Fibroblast of skin of scalp (primary cell): ENCODE results near the gene FBXL17. TPM values are rescaled to one million over a fixed set of nuclear protein-coding genes. Genes with fewer than 3 reads are reported as not detected.
A peak's percentile ranks its signal among the peaks of the same experiment; 100 is the strongest.
"Not testable (repeated sequence)": the region's sequence is repeated elsewhere in the genome, so short reads cannot be mapped to it uniquely, and the experiment has no call there.

Experiments
- DNase-seq: peaks from one replicate; pipeline ENCODE4 v3.0.0-alpha.2; 2013
- polyA plus RNA-seq, 2 experiments: library from polyadenylated mRNA; unstranded; fragments of 120-200 nt; gene quantifications; one replicate each; pipeline ENCODE4 v1.2.1, GENCODE V29; 2013; ENCODE audit not compliant: insufficient read length in 2 of 2

The FBXL17 gene
- 10.0 TPM for polyA plus RNA-seq (2013, experiment 1 of 2; ENCODE audit: insufficient read length)
- polyA plus RNA-seq (2013, experiment 2 of 2; ENCODE audit: insufficient read length): 9.9 TPM

DNA sequence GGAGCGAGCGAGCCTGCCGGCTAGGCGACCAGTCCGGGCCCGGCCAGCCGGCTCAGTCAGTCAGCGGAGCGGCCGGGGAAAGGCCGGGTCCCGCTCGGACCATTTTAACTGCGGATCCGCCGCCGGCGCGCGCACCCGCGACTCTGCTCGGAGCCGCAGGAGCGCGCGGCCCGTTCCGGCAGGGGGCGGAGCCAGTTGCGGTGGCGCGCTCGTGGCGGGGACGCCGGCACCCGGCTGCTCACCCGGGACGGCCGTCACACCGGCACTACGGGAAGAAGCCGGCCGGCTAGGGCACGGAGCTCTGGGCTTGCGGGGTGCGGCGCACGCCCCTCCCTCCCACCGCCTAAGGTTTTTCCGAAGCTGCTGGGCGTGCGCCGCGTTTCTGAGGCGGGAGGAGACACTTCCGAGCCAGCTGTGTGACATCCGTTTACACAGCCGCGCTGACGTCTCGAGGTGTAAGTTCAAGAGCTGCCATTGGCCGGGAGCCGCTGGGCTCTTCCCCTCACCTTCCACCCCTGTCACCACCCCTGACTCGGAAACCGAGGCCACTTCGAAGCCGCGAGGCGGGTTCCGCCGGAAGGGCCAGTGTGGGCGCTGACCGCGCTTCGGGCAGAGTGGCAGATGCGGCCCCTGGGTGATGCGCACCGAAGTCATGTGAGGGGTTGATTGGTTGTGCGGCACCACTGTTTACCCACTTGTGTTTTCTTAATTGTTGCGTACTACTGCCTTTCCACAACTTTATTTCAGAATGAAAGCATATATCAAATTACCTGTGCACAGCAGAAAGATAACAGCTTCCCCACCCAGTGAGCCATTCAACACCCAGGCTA, at the start of gene FBXL17:
Gene FBXL17 (minus strand): TSS at position 145 of the 830 bp plus-strand sequence.
- peak; percentile 91 for DNase-seq

DNA sequence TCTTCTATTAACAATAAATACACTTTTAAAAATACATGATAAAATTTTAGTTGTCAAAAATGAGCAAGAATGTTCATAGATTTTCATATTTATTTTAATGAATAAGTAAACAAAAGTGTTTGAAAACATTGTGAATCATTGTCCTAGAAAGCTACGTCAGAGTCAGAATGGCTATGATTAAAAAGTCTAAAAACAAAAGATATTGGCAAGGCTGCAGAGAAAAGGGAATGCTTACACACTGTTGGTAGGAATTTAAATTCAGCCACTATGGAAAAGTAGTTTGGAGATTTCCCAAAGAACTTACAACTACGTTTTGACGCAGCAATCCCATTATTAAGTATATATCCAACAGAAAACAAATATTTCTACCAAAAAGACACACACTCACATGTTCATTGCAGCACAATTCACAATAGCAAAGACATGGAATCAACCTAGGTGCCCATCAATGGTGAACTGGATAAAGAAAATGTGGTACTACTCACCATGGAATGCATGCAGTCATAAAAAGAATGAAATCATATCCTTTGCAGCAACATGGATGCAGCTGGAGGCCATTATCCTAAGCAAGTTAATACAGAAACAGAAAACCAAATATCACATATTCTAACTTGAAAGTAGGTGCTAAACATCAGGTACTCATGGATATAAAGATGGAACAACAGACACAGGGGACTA, 49.2 kb upstream of the FBXL17 start:
- peak; percentile 18 for DNase-seq

DNA sequence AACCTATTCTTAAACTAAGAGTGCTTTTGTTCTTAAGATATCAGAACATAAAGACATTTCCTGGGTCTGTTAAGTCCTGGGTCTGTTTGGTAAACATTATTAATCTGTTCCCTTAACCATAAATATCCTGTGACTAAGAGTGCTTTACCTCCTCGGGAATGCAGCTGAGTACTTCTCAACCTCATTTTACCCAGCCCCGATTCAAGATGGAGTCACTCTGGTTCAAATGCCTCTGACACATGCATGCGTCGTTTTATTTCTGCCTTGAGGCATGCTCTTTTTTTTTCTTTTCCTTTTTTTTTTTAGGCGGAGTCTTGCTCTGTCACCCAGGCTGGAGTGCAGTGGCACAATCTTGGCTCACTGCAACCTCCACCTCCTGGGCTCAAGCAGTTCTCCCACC, 39.8 kb upstream of the FBXL17 start:
- DNase-seq: no peak

DNA sequence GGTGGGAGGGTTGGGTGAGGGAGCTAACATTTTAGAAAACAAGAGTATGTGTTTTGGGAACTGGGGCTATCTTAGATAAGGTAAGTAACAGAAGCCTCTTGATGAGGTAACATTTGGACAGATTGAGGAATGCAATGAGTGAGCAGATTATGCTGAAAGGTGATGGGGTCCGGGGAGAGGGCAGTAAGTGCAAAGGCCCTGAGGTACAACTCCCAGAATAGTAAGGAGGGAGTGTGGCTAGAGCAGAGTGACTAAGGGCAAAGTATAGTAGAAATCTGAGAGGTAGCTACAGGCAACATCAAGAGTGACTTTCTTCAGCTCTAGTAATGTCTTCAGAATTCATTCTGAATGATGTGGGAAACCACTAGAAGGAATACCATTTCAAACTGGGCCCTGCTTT, 38.9 kb upstream of the FBXL17 start:
- no peak for DNase-seq

DNA sequence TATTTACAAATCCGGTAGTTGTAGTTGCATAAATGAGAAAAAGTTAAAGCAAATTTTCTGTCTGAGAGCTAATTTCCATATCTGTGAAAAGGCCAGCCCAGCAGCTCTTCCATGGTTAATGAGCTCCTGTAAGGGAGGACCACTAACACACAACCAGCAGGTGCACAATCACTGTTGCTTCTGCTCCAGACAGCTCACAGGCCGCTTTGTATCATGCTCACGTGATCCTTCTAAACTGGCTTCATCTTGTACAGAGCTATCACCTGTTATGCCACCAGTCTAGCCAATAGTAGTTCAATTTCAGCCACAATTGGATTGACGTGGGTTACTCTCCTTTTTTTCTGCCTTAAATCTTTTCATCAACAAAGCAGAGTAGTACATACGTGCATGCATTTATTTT, 38.3 kb upstream of the FBXL17 start:
- no peak for DNase-seq

DNA sequence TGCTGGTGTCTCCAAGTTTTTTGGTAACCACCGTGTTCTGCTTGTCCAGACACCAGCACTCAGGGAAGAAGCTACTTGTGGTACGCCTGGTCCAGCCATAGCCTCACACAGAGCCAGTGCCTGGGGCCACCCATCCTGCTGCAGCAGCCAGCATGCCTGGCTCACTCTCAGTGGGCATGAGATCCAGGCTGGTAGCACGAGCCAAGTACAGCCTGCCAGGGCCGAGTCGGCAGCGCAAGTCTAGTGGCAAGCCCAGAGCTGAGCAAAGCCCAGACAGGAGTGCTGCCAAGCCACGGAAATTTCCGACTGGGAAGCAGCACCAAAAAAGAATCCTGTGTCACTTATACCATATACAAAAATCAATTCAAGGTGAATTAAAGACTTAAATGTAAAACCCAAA, 36.3 kb upstream of the FBXL17 start:
- no peak for DNase-seq

DNA sequence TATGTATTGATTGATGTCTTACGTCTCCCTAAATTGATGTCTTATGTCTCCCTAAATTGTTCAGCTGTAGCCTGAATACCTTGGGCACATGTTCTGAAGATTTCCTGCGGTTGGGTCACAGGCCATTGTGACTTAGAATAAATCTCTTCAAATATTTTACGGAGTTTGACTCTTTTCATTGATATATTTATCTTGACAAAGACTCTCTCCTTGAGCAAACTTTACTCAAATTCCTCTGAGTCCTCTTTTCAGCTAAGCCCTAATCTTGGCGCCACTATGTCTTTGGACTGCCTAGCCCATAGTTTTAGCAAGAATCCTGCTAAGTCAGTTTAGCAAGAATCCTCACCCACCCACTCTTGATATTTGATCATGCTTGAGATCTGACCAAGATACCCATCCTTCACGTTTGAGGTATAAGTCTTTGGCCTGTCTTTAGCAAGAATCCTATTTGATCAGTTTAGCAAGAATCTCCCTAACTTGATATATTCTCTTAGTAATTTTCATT, 35.3 kb upstream of the FBXL17 start:
- no peak for DNase-seq

DNA sequence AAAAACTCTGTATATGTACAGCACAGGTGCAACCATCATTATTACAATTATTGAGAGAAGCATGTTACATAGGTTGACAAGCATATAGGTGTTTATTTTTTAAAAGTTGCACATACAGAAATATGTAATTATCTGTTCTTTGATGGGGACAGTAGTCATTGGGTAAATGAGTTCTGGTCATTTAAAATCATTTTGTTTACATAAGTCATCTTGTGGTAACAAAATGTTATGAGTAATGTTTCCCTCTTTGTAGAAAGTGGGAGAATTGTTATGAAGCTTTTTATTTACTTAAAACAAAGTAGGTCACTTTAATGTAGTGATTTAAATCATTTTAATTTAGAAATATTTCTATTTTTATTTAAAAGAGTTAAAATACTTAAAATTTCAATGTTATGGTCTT, 33.8 kb upstream of the FBXL17 start:
- DNase-seq: no peak

DNA sequence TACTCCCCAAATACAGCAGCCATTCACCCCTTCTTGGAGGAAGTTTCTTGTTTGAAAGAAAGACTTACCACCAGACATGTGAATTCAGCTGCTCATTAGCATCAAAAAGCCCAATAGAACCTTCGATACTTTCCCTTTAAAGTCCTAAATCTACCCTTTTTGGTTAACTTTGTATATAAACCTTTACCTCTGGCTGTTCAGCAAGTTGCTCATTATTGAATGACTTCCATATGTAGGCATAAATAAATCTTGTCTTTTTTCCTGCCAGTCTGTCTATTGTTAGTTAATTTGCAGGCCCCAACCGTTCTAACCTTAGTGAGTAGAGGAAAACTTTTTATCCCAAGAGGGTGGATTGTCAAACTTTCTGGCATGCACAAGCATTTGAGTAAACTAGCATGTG, 27.9 kb upstream of the FBXL17 start:
- DNase-seq: no peak

DNA sequence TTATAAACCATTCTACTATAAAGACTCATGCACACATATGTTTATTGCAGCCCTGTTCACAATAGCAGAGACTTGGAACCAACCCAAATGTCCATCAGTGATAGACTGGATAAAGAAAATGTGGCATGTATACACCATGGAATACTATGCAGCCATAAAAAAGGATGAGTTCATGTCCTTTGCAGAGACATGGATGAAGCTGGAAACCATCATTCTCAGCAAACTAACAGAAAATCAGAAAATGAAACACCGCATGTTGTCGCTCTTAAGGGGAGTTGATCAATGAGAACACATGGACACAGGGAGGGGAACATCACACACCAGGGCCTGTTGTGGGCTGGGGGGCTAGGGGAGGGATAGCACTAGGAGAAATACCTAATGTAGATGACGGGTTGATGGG, 23.3 kb upstream of the FBXL17 start:
- DNase-seq: not testable (repeated sequence)

DNA sequence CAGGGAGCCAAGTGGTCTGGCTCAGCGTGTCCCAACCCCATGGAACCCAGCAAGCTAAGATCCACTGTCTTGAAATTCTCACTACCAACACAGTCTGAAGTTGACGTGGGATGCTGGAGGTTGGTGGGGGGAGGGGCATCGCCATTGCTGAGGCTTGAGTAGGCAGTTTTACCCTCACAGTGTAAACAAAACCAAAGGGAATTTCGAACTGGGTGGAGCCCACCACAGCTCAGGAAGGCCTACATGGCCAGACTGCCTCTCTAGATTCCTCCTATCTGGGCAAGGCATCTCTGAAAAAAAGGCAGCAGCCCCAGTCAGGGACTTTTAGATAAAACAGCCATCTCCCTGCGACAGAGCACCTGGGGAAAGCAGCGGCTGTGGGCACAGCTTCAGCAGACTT, 17.1 kb upstream of the FBXL17 start:
- DNase-seq: no peak

DNA sequence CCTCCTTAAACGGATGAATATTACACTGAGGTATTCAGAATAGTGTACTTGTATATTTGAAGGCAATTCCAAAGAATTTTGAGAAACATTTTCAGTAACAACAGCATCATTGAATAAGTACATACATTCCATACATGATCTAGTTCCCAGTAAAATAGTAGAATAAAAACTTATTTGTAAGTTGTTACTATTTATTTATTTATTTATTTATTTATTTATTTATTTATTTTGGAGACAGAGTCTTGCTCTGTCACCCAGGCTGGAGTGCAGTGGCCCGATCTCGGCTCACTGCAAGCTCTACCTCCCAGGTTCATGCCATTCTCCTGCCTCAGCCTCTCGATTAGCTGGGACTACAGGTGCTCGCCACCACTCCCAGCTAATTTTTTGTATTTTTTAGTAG, 14.9 kb upstream of the FBXL17 start:
- DNase-seq: not testable (repeated sequence)

DNA sequence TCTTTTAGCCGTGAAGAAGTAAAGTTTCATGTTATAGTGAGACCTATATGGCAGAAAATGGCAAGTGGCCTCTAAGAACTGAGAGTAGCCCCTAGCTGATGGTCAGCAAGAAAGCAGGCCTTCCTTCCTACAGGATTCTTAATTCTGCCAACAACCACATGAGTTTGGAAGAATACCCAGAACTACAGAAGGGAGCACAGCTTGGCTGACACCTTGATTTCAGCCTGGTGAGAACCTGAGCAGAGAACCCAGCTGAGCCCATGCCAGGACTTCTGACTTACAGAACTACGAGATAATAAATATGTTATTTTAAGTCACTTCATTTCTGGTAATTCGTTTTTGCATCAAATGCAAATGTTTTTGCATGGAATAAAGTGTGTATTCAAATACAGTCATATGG, 5.9 kb upstream of the FBXL17 start:
- no peak for DNase-seq

DNA sequence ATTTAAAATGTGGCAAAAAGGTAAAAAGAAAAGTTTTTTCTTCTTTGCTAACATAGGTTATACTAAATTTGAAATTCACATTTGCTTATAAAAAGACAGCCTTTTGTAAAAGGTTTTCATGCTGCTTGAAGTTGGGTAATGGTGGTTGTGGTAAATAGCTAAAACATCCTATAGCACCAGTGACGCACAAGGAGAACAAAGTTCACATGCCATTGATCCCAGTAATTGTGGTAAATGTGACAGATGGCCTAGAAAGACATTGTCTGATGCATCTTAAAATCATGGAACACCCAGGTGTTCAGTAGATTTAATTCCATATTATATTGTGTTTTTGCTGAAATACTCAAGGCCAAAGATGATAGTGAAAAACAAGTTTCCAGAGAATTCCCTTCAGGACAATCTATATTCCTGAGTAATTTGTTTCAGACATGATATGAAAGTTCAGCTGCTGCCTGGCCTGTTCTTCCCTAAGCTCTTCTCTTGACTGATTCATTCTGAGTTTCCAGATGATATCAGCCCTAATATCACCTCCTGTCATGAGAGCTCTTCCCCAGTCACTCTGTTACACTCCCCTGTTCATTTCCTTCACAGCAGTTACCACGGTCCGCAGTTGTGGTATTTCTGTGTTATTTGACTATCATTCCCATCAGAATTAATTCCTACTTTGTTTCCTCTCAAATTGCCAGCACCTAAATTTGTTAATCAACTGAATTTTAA, 4.6 kb upstream of the FBXL17 start:
- DNase-seq: peak; percentile 23

DNA sequence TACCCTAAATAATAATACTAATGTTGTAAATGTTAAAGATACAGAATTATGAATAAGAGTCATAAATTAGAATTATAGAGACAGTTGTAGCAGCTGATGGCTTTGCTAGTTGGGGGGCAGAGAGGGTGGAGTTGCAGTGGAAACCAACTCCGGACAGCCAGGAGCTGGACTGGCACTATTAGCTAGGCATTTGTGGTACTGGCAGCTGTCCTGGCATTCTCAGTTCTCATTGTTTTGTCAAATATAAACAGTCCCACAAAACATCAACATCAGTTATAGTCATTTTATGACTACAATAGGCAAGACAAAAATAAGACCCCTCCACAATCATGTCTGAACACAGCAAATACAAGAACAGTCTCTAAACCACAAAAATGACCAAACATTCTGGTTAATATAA, 2.8 kb upstream of the FBXL17 start:
- no peak for DNase-seq

DNA sequence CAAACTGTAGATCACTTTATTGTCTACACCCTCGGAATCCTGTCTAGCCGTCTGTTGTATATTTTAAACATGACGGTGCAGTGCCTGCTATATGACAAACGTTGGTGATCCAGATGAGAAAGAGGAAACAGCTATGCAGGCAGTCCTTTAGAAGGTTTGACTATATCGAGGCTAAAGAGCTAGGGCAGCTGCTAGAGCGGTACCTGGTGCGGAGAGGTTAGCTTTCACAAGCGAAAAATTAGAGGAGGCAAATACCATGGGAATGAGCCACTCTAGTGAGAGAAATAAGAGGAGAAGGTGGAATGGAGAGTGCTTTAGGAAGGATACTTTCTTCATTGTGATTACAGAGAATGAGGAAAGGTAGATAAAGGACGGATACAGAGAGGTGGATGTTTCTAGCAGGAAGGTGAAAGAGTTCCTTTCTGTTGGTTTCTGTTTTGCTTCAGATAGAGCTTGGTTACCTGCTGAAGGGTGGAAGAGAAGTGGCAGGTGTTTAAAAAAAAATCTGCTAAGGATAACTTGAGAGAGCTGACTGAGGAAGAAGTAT, 959 bp upstream of the FBXL17 start:
- no peak for DNase-seq

DNA sequence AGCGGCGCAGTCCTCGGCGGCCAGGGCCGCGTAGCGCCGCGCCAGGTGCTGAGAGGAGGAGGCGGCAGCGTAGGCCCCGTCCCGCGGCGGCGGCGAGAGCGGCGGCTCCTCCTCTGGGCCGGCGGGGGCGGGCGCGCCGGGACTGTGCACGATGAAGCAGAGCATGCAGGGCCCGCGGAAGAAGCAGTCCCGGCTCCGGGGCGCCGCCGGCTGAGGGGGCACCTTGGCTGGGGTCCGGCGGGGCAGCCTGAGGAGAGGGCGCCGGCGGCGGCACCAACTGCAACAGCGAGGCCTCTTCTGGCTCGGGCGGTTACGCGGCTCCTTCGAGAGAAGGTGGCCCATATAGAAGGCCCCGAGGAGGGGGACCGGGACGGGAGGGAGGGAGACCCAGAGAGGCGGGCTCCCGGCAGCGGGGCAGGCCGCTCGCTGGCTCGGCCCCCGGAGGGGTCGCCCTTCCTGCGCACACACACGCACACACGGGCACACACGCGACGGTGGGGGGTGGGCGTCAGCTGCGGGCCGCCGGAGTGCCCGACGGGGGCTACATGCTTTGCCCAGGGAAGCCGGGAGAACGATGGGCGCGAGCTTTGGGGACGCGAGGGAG, 446 bp downstream of the FBXL17 start:
- peak; percentile 73 for DNase-seq

DNA sequence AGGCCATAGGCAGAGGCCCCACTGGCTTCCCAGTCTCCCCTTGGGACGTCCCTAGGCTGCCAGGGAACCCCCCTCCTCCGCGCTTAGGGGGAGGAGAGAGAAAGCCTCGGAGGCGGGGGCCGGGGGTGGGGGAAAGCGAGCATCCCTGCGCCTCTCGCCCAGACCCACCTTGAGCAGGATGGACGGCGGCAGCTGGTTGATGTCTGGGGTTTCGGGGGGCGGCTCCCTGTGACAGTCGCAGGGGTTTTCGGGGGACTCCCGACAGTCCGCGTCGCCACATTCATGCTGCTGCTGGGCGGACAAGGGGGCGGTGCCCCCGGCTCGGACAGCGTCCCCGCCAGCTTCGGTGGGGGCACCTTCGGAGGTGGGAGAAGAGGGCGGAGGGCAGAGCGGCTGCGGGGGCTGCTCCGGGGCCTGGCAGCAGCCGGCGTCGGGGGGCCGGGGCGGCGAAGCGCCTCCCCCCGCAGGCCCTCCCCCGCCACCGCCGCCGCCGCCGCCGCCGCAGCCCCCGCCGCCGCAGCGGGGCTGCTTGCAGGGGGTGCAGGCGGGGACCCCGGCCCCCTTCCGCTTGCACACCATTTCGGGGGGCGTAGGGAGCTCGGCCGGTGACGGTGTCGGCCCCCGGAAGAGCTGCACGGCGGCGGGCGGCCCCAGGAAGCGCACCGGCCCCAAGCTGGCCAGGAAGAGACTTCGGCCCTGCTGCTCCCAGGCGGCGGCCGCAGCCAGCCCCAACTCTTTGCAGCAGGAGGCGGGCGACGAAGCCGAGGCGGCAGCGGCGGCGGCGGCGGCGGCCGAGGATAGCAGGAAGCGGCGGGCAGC, 1.2 kb downstream of the FBXL17 start:
- peak; percentile 42 for DNase-seq

DNA sequence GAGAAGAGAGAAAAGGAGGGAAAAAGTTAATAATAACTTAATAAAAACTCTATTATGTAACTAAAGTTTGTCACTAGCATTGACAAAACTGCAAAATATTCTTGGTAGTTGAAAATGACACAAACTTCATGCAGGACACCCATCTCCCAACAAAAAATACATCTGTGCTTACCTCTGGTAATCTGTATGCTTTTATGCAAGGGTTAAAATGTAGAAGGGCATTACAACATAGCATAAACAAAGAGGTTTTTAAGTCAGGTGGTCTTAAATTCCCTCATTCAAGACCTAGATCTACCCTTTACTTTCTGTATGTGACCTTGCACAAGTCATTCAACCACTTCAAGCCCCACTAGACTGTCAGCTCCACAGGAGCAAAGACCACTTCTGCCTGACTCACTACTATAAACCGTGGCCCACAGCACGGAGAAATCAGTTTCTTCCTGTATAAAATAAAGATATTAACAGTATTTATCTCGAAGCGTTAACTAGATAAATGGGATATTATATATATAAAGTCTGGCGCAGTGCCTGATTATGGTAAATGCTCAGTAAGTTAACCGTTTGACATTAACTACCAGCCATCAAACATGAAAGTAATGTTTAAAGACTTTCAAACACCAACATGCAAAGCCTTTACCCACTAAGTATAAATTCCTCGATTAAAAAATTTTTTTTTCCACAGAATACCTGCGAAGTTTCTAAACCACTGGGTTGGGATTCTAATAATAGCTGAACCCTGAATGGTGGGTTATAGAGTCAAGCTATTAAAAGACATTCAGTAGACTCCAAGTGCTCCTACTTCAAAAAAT, 2.0 kb downstream of the FBXL17 start:
- DNase-seq: no peak

DNA sequence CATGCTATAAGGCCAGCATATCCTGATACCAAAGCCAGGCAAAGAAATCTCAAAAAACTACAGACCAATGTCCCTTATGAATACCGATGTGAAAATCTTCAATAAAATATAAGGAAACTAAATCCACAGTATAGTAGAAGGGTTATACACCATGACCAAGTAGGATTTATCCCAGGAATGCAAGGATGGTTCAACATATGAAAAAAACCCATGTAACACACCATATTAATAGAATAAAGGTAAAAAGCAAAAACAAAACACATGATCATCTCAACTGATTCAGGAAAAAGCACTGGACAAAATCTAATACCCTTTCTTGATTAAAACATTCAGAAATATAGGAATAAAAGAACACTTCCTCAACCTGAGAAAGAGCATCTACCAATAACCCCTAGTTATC, 6.1 kb downstream of the FBXL17 start:
- DNase-seq: no peak

DNA sequence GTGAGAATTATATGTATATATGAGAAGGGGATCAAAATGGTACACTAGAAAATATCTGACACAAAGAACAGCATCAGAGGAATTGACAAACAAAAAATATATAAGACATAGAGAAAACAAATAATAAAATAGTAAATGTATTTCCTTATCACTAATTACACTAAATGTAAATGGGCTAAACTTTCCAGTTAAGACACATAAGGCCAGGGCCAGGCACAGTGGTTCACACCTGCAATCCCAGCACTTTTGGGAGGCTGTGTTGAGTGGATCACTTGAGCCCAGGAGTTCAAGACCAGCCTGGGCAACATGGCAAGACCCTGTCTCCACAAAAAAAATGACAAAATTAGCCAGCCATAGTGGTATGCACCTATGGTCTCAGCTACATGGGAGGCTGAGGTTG, 8.5 kb downstream of the FBXL17 start:
- DNase-seq: no peak
